Measurements from ENCODE around the gene NEURL1B.

DNA sequence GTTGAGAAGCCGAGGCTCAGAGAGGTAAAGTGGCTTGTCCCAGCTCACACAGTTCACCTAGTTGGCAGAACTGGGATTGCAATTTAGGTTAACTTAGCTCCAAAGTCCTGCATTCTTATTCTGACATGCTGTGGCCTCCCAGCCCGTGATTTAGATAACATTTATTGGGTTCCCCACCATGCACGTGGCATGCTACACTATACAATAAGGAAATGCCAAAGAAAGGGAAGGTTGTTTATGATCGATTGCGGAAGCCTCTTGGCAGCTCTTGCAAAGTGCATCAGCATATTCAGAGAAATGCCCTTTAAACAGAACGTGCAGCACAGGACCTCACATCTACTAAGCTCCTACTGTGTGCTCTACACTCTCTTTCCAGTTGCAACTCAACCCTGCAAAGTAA is 3.2 kb downstream of the NEURL1B start:
- no peak for TF ChIP-seq POLR2AphosphoS5 (IDR thresholded peaks at IDR 0.05; ENCODE audit: borderline replicate concordance, low read depth, low read length)
- no peak for TF ChIP-seq EZH2 (IDR thresholded peaks at IDR 0.05)
- TF ChIP-seq FOXP2 (optimal IDR thresholded peaks at IDR 0.05; ENCODE audit: control extremely low read depth, extremely low read length, insufficient read depth): no peak

Measured in SK-N-MC (cell line).